ENCODE data around the gene NFS1. TPM values are rescaled to one million over a fixed set of nuclear protein-coding genes. Genes with fewer than 3 reads are reported as not detected.

The NFS1 gene
- total RNA-seq, 1 experiment from 2014 or later = 29.5 TPM

DNA sequence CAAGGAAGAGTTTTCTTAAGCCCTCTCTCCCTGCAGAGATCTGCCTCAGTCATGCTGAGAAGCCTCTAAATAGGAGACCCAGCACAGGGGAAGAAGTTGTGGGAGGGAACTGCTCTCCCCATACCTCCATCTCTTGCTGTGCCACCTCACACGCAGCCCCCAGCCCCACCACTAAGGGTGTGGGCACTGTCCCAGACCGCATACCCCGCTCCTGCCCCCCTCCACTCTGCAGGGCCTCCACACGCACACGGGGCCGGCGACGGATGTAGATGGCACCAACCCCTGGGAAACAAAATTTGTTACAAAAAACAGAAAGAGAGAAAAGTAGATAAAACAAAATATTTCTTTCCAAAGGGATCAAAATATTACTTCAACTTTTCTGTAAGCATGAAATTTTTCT, 24.2 kb downstream of the NFS1 start:
- DNase-seq (ENCODE audit: low read depth) = no peak

DNA sequence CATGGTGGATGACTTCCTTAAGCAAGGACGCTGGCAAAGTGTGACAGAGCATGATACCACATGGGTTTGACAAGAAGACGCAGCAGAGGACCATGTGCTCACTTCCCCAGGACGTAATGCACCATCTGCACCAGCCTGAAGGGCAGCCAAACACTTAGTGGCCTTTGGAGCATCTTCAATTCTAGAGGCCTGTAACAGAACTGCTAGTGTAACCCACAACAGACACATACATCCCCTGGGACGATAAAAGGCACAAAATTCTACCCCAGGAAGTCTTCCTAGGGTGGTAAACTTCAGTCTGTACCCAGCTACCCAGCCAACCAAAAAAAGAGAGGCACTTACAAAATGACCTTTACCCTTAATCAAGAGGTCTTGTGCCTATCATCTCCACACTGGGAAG, 25.3 kb downstream of the NFS1 start:
- no peak for DNase-seq (ENCODE audit: low read depth)

- DNase-seq (ENCODE audit: low read depth) = no peak
Measured at GRCh38 chr20:35669681-35670080, 29.5 kb downstream of the NFS1 start.

- DNase-seq (ENCODE audit: low read depth) = no peak
Measured at GRCh38 chr20:35669221-35669620, 29.9 kb downstream of the NFS1 start.

- no peak for DNase-seq (ENCODE audit: low read depth)
Measured at GRCh38 chr20:35665949-35666288, 33.2 kb downstream of the NFS1 start.

- peak; percentile 94 for DNase-seq (ENCODE audit: low read depth)
Measured at GRCh38 chr20:35664466-35665206, 34.5 kb downstream of the NFS1 start, which contains the start of the genes CPNE1 and RBM12. Gene CPNE1, minus strand, starts transcription at chr20:35664900. Its CDS starts 31,977 bp downstream, at chr20:35632923. Gene RBM12, minus strand, starts transcription at chr20:35664900. Its CDS starts 9,578 bp downstream, at chr20:35655322.

GRCh38 chr20:35663516-35664465, 35.4 kb downstream of the NFS1 start:
- peak; percentile 27 for DNase-seq (ENCODE audit: low read depth)

- DNase-seq (ENCODE audit: low read depth) = no peak
Measured at GRCh38 chr20:35662551-35662950, 36.6 kb downstream of the NFS1 start.

- DNase-seq (ENCODE audit: low read depth) = no peak
Measured at GRCh38 chr20:35661908-35662307, 37.2 kb downstream of the NFS1 start.

GRCh38 chr20:35661053-35661452, 38.1 kb downstream of the NFS1 start:
- no peak for DNase-seq (ENCODE audit: low read depth)

DNA sequence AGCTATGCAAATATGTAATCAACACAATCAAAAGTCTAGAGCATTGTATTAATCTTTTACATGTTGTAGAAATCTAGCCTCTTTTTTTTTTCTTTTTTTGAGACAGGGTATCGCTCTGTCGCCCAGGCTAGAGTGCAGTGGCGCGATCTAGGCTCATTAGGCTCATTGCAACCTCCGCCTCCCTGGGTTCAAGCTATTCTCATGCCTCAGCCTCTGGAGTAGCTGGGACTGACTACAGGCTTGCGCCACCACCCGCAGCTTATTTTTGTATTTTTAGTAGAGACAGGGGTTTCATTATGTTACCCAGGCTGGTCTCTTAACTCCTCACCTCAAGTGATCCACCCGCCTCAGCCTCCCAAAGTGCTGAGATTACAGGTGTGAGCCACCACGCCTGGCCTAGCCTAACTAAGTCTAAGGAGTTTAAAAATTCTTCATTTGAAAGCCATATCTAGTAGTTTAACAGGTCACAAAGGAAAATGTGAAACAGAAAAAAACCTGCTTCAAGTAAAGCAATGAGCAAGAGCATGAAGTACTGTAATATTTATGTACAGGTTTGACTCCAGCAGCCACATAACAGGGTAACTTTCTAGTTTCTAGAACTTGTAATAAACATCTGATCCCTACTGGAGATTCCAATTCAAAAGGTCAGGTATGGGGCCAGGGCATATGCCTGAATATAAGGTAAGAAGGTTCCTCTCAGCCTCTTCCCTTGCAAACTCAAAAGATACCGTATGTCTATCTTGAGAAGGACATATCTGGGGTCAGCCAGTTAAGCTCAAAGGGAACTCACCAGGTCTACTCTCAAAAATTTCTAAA, 38.8 kb downstream of the NFS1 start:
- DNase-seq (ENCODE audit: low read depth) = no peak

DNA sequence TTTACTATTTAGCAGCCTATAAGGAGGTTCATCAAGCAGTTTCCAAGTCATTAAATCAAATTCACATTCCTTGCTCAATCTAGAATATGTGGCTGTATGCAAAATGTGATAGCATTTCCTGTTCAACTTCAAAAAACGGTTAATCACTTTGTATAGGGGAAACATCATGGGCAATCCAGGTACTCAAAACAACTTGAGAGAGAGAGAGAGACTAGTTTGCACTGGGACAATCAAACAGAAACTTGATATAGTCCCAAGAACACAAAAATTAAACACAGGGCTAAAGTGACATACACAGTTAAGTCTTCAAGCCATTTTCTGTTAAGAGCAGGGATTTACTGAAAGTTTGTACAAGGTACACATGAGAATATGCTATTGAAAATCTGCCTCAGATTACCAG, 41.9 kb downstream of the NFS1 start:
- no peak for DNase-seq (ENCODE audit: low read depth)

DNA sequence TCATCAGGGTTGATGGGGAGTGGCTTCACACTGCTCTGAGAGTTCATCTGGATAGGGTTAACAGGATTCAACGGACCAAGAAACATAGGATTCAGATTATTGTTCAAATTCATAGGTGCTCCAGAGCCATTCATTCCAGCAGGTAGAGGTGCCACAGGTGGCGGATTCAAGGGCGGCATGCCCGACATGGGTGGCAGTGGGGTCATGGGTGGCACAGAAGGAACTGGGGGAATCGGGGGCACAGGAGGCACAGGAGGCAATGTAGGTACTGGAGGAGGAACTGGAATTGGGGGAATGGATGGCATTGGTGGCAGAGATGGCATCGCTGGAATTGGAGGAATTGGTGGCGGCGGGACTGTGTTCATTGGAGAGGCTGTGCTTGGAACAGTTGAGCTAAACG, 44.7 kb downstream of the NFS1 start:
- no peak for DNase-seq (ENCODE audit: low read depth)

- DNase-seq (ENCODE audit: low read depth) = no peak
Measured at GRCh38 chr20:35653893-35654292, 45.3 kb downstream of the NFS1 start.

GRCh38 chr20:35653430-35653734, 45.8 kb downstream of the NFS1 start:
- no peak for DNase-seq (ENCODE audit: low read depth)

DNA sequence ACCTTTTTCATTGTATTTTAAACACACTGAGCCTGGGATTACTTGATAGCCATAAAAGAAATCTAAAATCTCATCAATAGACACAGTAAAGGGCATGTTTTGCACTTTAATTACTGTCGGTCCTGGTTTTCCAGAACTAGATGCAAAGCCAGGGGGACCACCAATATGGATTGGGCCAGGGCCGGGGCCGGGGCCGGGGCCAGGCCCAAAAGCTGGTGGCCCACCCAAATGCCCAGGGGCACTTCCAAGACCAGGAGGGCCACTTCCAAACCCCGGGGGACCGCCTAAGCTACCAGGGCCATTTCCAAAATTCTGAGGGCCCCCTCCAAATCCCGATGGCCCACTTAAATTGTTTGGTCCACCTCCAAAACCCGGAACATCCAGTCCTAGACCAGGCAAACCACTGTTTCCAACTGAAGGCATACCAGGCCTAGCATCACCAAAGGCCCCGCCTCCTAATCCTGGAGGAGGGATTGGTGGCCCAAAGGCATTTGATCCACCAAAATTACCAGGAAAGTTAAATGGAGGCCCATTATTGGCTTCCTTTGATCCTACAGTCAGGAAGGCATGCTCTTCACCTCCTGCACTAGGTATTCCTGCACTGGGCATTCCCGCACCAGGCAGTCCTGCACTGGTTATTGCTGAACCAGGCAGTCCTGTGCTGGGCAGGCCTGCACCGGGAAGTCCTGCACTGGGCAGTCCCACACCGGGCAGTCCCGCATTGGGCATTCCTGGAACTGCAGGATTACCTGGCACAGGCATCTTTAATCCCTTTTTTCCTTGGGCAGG, 46.3 kb downstream of the NFS1 start:
- DNase-seq (ENCODE audit: low read depth) = no peak

DNA sequence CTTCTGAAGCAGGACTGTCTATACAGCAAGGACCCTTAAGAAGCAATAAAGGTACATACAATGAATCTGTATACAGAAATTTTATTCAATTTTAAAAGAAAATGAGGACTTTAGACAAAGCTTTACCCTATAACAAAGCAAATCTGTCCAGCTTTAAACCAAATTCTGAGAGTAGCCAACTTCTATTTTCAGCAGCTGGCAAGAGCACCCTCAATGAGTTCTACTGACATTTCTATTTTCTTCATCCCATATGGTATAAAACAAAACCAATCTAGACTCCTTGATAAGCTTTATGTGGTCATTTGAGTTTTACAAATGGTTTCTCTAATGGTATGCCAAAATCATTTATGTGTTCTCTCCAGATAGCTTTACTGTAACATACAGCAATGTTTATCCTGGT, 47.2 kb downstream of the NFS1 start:
- no peak for DNase-seq (ENCODE audit: low read depth)

DNA sequence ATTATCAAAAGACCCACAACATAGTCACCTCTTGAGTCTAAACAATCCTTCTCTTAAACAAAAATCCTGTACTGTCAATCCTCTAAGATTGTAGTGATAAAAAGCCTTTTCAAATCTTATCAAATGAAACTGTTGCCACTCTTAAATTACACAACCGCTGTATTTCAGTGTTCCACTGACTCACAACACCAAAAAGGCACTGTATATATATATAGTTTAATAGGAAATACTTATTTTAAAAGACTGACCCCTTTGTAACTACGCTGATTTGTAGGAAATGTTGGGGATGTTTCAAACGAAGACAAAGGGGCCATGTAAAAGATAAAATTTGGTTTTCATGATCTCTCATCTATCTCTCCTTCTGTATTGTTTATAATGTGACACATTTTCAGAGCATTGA, 48.5 kb downstream of the NFS1 start:
- no peak for DNase-seq (ENCODE audit: low read depth)

DNA sequence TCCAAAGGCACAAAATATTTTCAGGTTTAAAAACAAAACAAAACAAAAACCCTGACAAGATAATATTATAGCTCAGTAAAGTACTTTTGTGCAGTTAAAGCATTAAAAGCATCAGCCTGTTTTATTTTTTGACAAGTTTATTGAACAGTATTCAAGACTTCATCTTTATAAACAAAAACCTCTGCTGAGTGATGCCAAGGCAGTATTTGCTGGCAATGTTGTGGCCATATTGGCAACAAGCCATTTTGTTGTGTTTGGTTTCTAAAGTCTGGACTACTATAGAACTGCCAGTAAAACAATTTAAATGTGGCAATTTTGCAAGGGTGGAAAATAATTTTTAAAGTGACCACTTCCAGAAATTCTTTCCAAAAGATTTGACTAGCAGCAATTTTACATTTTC, 50.3 kb downstream of the NFS1 start:
- no peak for DNase-seq (ENCODE audit: low read depth)

DNA sequence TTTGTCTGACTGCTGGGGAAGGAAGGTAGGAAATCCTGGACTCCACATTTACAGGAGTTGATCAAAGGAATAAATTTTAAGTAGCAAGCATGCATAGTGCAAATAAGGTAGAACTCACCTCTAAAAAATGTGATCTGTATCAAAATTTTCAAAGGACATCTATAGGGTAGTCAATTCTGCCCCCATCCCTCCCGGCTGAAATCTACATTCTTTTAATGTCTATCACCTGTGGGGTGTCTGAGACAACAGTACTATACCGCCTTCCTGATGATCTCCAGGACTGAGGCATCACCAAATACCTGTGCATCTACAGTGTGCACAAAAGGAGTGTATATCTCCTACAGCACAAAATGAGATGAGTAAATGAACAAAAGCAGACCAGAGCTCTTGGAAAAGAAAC, 54.3 kb downstream of the NFS1 start:
- DNase-seq (ENCODE audit: low read depth) = no peak

- no peak for DNase-seq (ENCODE audit: low read depth)
Measured at GRCh38 chr20:35643045-35643444, 56.1 kb downstream of the NFS1 start.

Data from Daoy (cell line).